A549 treated with RU486 at 1 μM for 4 hours (cell line): ENCODE measurements around the gene SLC2A6. TPM values are rescaled to one million over a fixed set of nuclear protein-coding genes. Genes with fewer than 3 reads are reported as not detected.

Source experiments
- total RNA-seq: library from RNA; stranded (reverse); fragments of 200-300 nt; extraction: Qiagen RNA extraction; gene quantifications from 5 replicates; pipeline ENCODE4 v1.2.3, GENCODE V29; 2022; ENCODE audit warnings: low read depth

Gene SLC2A6, protein sequence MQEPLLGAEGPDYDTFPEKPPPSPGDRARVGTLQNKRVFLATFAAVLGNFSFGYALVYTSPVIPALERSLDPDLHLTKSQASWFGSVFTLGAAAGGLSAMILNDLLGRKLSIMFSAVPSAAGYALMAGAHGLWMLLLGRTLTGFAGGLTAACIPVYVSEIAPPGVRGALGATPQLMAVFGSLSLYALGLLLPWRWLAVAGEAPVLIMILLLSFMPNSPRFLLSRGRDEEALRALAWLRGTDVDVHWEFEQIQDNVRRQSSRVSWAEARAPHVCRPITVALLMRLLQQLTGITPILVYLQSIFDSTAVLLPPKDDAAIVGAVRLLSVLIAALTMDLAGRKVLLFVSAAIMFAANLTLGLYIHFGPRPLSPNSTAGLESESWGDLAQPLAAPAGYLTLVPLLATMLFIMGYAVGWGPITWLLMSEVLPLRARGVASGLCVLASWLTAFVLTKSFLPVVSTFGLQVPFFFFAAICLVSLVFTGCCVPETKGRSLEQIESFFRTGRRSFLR
- 14.5 to 24.2 TPM (median 20.4 TPM) in 5 replicates for total RNA-seq

DNA sequence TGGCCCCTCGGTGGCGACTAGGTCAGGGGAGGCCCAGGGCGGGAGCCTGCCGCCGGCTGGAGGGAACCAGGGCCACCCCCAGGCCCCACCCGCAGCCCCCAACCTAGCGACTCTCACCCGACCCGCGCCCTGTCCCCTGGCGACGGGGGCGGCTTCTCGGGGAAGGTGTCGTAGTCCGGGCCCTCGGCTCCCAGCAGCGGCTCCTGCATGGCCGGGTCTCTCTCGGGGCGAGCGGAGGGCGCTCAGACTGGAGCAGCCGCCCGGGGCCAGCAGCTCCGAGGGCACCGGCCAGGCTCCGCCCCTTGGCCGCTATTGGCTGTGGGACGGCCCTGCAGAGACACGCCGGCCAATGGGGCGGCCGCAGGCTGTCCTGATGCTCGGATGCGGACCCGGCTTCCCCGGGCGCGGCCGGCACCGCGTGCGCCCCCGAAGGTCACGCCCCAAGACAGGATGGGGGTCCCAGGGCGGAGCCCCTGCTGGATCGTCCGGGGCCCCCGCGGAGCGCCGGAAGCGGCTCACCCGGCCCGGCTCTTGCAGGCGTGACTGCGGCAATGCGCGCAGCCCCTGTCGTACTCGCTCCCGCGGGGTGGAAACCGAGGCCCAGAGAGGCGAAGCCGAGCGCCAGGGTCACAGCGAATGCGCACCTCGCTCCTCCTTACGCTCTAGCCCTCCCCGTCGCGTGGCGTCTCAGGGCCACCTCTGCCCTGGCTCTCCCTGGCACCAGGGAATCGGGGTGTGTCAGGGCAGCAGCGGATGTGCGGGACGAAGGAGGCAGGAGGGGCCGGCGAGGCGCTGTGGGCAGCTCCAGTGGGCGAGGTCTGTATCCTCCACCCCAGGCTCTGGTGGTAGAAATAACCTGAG is at the start of gene SLC2A6:
SLC2A6 (minus strand) TSS at position 249 of the 861 bp plus-strand sequence; CDS start at position 209, 40 bp downstream.

DNA sequence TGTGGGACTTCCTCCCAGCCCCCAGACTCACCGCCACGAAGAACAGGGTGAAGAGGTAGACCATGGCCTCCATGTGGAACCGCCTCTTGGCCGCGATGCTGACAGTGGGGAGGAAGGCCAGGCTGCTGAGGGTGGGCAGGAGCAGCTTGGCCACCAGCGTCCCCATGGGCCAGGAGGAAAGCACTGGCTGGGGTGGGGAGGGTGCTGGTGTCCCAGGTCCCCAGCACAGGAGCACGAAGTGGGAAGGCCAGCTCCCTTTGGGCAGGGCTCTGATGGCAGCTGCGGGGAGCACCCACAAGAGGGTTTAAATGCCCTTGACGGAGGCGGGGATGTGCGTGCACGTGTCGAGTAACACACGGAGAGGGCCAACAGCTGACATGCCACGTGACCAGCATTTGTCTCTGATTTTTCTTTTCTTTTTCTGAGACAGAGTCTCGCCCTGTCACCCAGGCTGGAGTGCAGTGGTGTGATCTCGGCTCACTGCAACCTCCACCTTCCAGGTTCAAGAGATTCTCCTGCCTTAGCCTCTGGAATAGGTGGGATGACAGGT is 45.9 kb upstream of the SLC2A6 start, which contains the start of gene MYMK:
MYMK (minus strand) TSS at position 281 of the 550 bp plus-strand sequence; CDS start at position 166, 115 bp downstream.

DNA sequence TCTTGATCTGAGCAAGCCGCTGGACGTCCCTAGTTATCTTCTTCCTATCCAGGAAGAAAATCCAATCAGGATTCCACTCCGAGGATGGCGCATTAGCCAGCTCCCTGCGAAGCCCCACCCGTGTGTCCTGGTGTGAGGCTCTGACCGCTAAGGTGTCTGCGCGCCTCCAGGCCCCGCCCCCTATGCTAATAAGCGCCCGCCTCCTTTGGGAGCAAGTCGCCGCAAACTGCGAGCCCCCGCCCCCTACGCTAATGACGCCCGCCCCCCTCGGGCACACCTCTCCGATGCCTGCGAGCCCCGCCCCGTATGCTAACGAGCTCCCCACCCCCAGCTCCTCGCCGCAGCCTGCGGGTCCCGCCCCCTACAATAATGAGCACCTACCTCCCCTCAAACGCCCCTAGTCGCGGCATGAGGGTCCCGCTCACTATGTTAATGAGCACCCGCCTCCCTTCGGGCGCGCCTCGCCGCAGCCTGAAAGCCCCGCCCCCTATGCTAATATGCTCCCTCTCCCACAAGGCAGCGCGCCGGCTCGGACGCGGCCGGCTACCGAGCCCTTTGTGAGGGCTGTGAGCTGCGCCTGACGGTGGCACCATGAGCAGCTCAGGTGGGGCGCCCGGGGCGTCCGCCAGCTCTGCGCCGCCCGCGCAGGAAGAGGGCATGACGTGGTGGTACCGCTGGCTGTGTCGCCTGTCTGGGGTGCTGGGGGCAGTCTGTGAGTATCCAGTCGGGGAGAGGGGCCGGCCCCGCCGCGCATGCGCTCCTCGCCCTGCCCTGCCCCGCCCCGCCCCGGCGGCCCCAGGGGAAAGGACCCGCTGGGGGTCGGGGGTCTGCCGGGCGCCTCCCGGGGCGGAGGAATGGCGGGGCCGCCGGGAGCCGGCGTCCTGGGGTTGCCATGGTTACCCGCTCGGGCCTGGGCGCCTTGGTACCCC is 19.2 kb downstream of the SLC2A6 start, which contains the start of gene CACFD1:
CACFD1 (plus strand) TSS at position 503 of the 929 bp plus-strand sequence; CDS start at position 592, 89 bp downstream.

DNA sequence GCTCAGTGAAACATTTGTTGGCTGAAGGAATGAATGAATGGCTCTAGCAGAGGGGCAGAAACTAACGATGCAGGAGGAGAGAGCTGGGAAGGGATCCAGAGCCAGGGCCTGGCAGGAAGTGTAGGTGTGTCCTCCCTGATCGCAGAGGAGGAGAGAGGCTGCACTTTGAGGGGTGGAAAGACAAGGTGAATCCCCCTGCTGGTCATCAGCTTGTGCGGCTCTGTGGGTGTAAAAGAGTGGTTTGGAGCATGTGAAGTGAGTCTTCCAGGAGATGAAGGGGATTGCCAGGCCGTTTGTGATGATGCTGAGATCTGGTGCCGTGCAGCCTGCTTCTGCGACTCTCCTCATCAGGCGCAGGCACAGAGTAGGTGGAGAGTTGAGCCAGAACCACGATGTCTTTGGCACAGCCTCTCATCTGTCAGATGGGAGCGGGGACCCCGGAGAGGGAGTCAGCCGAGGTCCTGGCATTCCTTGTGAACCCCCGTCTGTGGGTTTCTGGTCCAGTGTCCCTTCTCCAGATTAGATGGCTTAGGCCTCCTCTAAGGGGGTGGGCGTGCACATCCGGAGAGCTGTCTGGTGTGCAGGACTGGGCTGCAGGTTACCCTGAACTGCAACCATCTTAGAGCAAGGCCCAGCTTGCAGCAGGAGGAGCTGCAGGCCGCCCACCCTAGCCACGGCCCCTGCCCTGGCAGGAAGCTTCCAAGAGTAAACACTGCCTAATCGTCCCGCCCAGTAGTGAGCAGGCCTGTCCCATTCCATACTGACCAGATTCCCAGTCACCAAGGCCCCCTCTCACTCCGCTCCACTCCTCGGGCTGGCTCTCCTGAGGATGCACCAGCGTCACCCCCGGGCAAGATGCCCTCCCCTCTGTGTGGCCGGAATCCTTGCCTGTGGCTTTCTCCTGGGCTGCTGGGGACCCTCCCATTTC is 57.0 kb downstream of the SLC2A6 start, which contains the start of gene ADAMTS13:
ADAMTS13 (plus strand) TSS at position 753 of the 928 bp plus-strand sequence; CDS start at position 830, 77 bp downstream.

Other genes starting within 250 kb of the SLC2A6 start
- gene ABO, start 203.9 kb downstream of the SLC2A6 start, total RNA-seq, result not detected in 5 replicates
- 19.9 to 33.2 TPM (median 29.0 TPM) in 5 replicates for gene SURF6, start 142.9 kb downstream of the SLC2A6 start, total RNA-seq
- 21.7 to 33.3 TPM (median 28.9 TPM) in 5 replicates for gene MED22, start 131.0 kb downstream of the SLC2A6 start, total RNA-seq
- 3,299 to 3,689 TPM (median 3,392 TPM) in 5 replicates for gene RPL7A, start 130.9 kb downstream of the SLC2A6 start, total RNA-seq
- gene SURF1, start 122.6 kb downstream of the SLC2A6 start, total RNA-seq, result 35.5 to 51.0 TPM (median 42.0 TPM) in 5 replicates
- 36.9 to 58.0 TPM (median 48.7 TPM) in 5 replicates for gene SURF2, start 122.5 kb downstream of the SLC2A6 start, total RNA-seq
- 177 to 208 TPM (median 200 TPM) in 5 replicates for gene SURF4, start 103.0 kb downstream of the SLC2A6 start, total RNA-seq
- gene STKLD1, start 102.7 kb downstream of the SLC2A6 start, total RNA-seq, result 0.08 to 1.4 TPM (median 0.67 TPM) in 5 replicates
- 34.3 to 40.3 TPM (median 36.9 TPM) in 5 replicates for gene REXO4, start 61.1 kb downstream of the SLC2A6 start, total RNA-seq
- 0.33 to 0.97 TPM (median 0.46 TPM) in 5 replicates for gene ADAMTS13, start 56.7 kb downstream of the SLC2A6 start, total RNA-seq
- gene CACFD1, start 19.1 kb downstream of the SLC2A6 start, total RNA-seq, result 3.1 to 4.8 TPM (median 4.4 TPM) in 5 replicates
- gene MYMK, start 45.9 kb upstream of the SLC2A6 start, total RNA-seq, result not detected in 5 replicates
- not detected in 5 replicates for gene ADAMTSL2, start 55.6 kb upstream of the SLC2A6 start, total RNA-seq
- gene FAM163B, start 130.3 kb upstream of the SLC2A6 start, total RNA-seq, result not detected in 5 replicates
- gene DBH, start 157.3 kb upstream of the SLC2A6 start, total RNA-seq, result not detected in 5 replicates